IMR-90 (cell line): ENCODE results near the gene TSACC. TPM values are rescaled to one million over a fixed set of nuclear protein-coding genes. Genes with fewer than 3 reads are reported as not detected.

ENCODE experiments used
- ATAC-seq: fragments of 200-7000 bp; cut with Tn5 transposase; 2 replicates; pipeline ENCODE4 v1.9.1; 2020; ENCODE audit warnings: low read depth, mild to moderate bottlenecking, moderate library complexity
- BruUV-seq: library from RNA; stranded (reverse); fragments of 400-500 nt; replicated peaks from 2 replicates; lab custom pipeline; 2021; lab: Mats Ljungman, UMichigan
- CTCF ChIA-PET: fragments of 300-600 bp; formaldehyde crosslinking; extraction: SDS; loops from one replicate; lab custom pipeline; 2021; ENCODE audit warnings: antibody characterized with exemption; lab: Yijun Ruan, JAX
- POLR2A ChIA-PET: fragments of 300-600 bp; sonication (Branson Sonifier 250); formaldehyde crosslinking; loops from one replicate; lab custom pipeline; 2022; ENCODE audit warnings: antibody characterized with exemption; ENCODE audit not compliant: unreplicated experiment; lab: Charles Lee
- DNase-seq: peaks from one replicate; pipeline ENCODE4 v3.0.0; 2013
- H2AFZ ChIP-seq: replicated peaks from 2 replicates; pipeline ENCODE3; 2013; ENCODE audit warnings: low read length, mild to moderate bottlenecking; ENCODE audit not compliant: poor library complexity
- H2AK5ac ChIP-seq: 2 replicates; pipeline ENCODE4 v1.6.1; 2013; ENCODE audit warnings: low read depth, low read length, inconsistent platforms
- H2AK9ac ChIP-seq: replicated peaks from 2 replicates; pipeline ENCODE3; 2013; ENCODE audit warnings: mild to moderate bottlenecking, low read depth, low read length, moderate library complexity; ENCODE audit not compliant: poor library complexity
- H2BK120ac ChIP-seq: 2 replicates; pipeline ENCODE4 v1.6.1; 2013; ENCODE audit warnings: low read depth, low read length, inconsistent platforms
- H2BK15ac ChIP-seq: 3 replicates; pipeline ENCODE4 v1.6.1; 2013; ENCODE audit warnings: low read depth, low read length, inconsistent platforms
- H2BK20ac ChIP-seq: 2 replicates; pipeline ENCODE4 v1.6.1; 2013; ENCODE audit warnings: low read depth, mild to moderate bottlenecking, inconsistent platforms, low read length, moderate library complexity
- H2BK5ac ChIP-seq: 2 replicates; pipeline ENCODE4 v1.6.1; 2013; ENCODE audit warnings: mild to moderate bottlenecking, low read depth, low read length, inconsistent platforms; ENCODE audit not compliant: poor library complexity, severe bottlenecking
- H3K14ac ChIP-seq: replicated peaks from 2 replicates; pipeline ENCODE4 v1.6.1; 2013; ENCODE audit warnings: low read depth, low read length, inconsistent platforms
- H3K18ac ChIP-seq: 2 replicates; pipeline ENCODE4 v1.6.1; 2013; ENCODE audit warnings: low read depth, low read length, control low read depth
- H3K23ac ChIP-seq: 2 replicates; pipeline ENCODE4 v1.6.1; 2013; ENCODE audit warnings: low read depth, low read length, inconsistent platforms
- H3K27ac ChIP-seq: 2 replicates; pipeline ENCODE4 v1.5.1; 2013; ENCODE audit warnings: mild to moderate bottlenecking, control low read depth, low read length; ENCODE audit not compliant: insufficient read depth
- H3K27me3 ChIP-seq: 2 replicates; pipeline ENCODE4 v1.6.1; 2013; ENCODE audit warnings: low read length; ENCODE audit not compliant: control insufficient read depth, insufficient read depth
- H3K36me3 ChIP-seq: 2 replicates; pipeline ENCODE4 v1.6.1; 2013; ENCODE audit warnings: low read length, mixed read lengths; ENCODE audit not compliant: control insufficient read depth, insufficient read depth
- H3K4ac ChIP-seq: 2 replicates; pipeline ENCODE4 v1.6.1; 2013; ENCODE audit warnings: low read depth, low read length, inconsistent platforms
- H3K4me1 ChIP-seq: 2 replicates; pipeline ENCODE4 v1.6.1; 2013; ENCODE audit warnings: low read length, mixed read lengths; ENCODE audit not compliant: control insufficient read depth, insufficient read depth
- H3K4me2 ChIP-seq: 2 replicates; pipeline ENCODE4 v1.6.1; 2013; ENCODE audit warnings: low read depth, mild to moderate bottlenecking, control low read depth, low read length, moderate library complexity
- H3K4me3 ChIP-seq: 2 replicates; pipeline ENCODE4 v1.5.1; 2013; ENCODE audit warnings: low read depth, mild to moderate bottlenecking, control low read depth, low read length, moderate library complexity; ENCODE audit not compliant: insufficient read depth
- H3K56ac ChIP-seq: 2 replicates; pipeline ENCODE4 v1.6.1; 2013; ENCODE audit warnings: low read length, inconsistent platforms; ENCODE audit not compliant: insufficient read depth; ENCODE audit errors: extremely low read depth
- H3K79me1 ChIP-seq, 2 experiments: 2 replicates each; pipeline ENCODE4 v1.6.1; 2013; ENCODE audit warnings: low read length in 2 of 2, inconsistent platforms in 1 of 2, low read depth in 1 of 2
- H3K9ac ChIP-seq: 2 replicates; pipeline ENCODE4 v1.6.1; 2013; ENCODE audit warnings: low read depth, low read length, control low read depth
- H3K9me1 ChIP-seq: 2 replicates; pipeline ENCODE4 v1.6.1; 2013; ENCODE audit warnings: low read length, inconsistent platforms; ENCODE audit not compliant: insufficient read depth
- H3K9me3 ChIP-seq: 2 replicates; pipeline ENCODE4 v1.6.1; 2013; ENCODE audit warnings: low read length; ENCODE audit not compliant: control insufficient read depth, insufficient read depth
- H4K20me1 ChIP-seq: 2 replicates; pipeline ENCODE4 v1.6.1; 2013; ENCODE audit warnings: low read length, inconsistent platforms; ENCODE audit not compliant: insufficient read depth
- H4K5ac ChIP-seq: 2 replicates; pipeline ENCODE4 v1.6.1; 2013; ENCODE audit warnings: mild to moderate bottlenecking, low read depth, low read length, control low read depth
- H4K8ac ChIP-seq, 2 experiments: 2 replicates each; pipeline ENCODE4 v1.6.1; 2013; ENCODE audit warnings: low read depth in 2 of 2, low read length in 2 of 2, control low read depth in 1 of 2, inconsistent platforms in 1 of 2
- H4K91ac ChIP-seq: 2 replicates; pipeline ENCODE4 v1.6.1; 2013; ENCODE audit warnings: low read depth, low read length, inconsistent platforms; ENCODE audit not compliant: insufficient read depth
- CEBPB ChIP-seq: IDR thresholded peaks from 2 replicates; pipeline ENCODE4 v1.6.1; 2012; ENCODE audit warnings: low read depth, low read length, improper control_type of control experiment
- CHD1 ChIP-seq: IDR thresholded peaks from 2 replicates; pipeline ENCODE4 v1.6.1; 2012; ENCODE audit warnings: low read depth, low read length, improper control_type of control experiment
- FOS ChIP-seq: fragments of 150-350 bp; IDR thresholded peaks from 2 replicates; pipeline ENCODE4 v1.6.1; 2016; ENCODE audit warnings: low read depth, low read length
- POLR2A ChIP-seq: IDR thresholded peaks from 2 replicates; pipeline ENCODE4 v1.6.1; 2012; ENCODE audit warnings: mild to moderate bottlenecking, low read depth, low read length
- RAD21 ChIP-seq: IDR thresholded peaks from 2 replicates; pipeline ENCODE4 v1.6.1; 2012; ENCODE audit warnings: low read length, improper control_type of control experiment
- RCOR1 ChIP-seq: IDR thresholded peaks from 2 replicates; pipeline ENCODE4 v1.6.1; 2012; ENCODE audit warnings: mild to moderate bottlenecking, low read length, improper control_type of control experiment; ENCODE audit not compliant: insufficient replicate concordance
- SMC3 ChIP-seq: fragments of 150-350 bp; IDR thresholded peaks from 2 replicates; pipeline ENCODE4 v1.6.1; 2016; ENCODE audit warnings: low read depth, mild to moderate bottlenecking, antibody characterized with exemption, low read length, moderate library complexity
- WGBS, 2 experiments: methylation state at CpG; one replicate each; pipeline versions ENCODE4 v1.1.5 to v1.1.7; 2013; ENCODE audit warnings: missing lambda C conversion rate in 2 of 2; ENCODE audit not compliant: insufficient read length in 1 of 2; ENCODE audit errors: extremely low coverage in 2 of 2; 5-methylcytosine and 5-hydroxymethylcytosine counted together
- dilution Hi-C: fragments of 300-500 bp; cut with HindIII; formaldehyde crosslinking; loops from one replicate; pipeline ENCODE4 v1.14.3; 2018; ENCODE audit warnings: low sequenced_read_pairs; ENCODE audit not compliant: unreplicated experiment
- in situ Hi-C: fragments of 300-500 bp; cut with MboI; formaldehyde crosslinking; loops from 3 replicates; pipeline ENCODE4 v1.14.3; 2019; ENCODE audit warnings: low sequenced_read_pairs, inconsistent platforms, mixed read lengths
- intact Hi-C: fragments of 100-400 bp; cut with micrococcal nuclease; formaldehyde crosslinking; loops from 2 replicates; pipeline ENCODE4 v1.10.0; 2022
- polyA plus RNA-seq, 3 experiments: library from polyadenylated mRNA; depleted of rRNA; stranded (reverse); fragments of >200 nt; gene quantifications; 2 replicates each; pipeline ENCODE4 v1.2.3, GENCODE V29; 2012; ENCODE audit warnings: low replicate concordance in 1 of 3
- total RNA-seq: library from RNA; depleted of rRNA; stranded (reverse); fragments of >200 nt; gene quantifications from 2 replicates; pipeline ENCODE4 v1.2.3, GENCODE V29; 2012
- TF ChIP-seq, protein P1 (sequence below): conservative IDR thresholded peaks from 2 replicates; pipeline ENCODE4 v1.5.1; 2012; ENCODE audit warnings: mild to moderate bottlenecking, low read depth, low read length, improper control_type of control experiment
- TF ChIP-seq, protein P2 (sequence below): fragments of 150-350 bp; IDR thresholded peaks from 2 replicates; pipeline ENCODE4 v1.6.1; 2017; ENCODE audit warnings: mild to moderate bottlenecking, antibody characterized with exemption, low read length, low read depth
- TF ChIP-seq, protein P3 (sequence below): fragments of 150-350 bp; IDR thresholded peaks from 2 replicates; pipeline ENCODE4 v1.6.1; 2016; ENCODE audit warnings: low read depth, mild to moderate bottlenecking, low read length, moderate library complexity, borderline replicate concordance

TSACC gene
- total and polyA plus RNA-seq, 2 of the 4 experiments (the other 2 are of a cell fraction), result 0.75 TPM; not detected in 1

DNA sequence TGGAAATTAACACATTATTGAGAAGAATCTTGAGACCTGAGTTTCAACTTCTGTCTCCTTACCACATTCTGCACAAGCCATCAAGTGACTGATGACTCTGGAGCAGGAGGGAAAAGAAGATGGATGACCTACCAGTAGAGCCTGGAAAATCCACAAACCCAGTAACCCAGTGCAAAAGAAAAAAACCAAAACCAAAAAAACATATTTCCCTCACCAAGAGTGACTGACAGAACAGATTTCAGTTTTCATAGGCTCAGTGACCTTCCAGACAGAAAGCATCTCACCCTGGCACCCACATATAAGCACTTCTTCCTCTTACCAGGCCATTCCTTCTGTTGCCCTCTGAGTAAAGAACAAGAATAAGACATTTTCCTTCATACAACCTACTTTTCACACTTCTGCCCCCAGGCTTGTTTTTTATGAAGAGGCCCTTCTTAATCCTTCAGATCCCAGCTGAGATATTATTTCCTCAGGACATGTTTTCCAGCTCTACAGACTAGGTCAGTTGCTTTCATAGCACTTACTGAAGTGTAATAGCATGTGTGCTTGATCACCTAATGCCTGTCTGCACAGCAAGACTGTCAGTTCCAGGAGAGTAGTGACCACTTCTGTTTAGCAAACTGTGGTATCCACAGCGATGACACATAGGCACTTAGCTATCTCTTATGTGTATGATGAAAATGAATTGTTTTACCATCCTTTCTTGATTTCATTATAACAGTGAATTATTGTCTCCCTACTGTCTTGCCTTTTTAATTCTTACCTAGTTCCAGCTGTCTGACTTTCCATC is 4.0 kb downstream of the TSACC start:
- Histone ChIP-seq H3K4me2 (no peak overlapping the region), H3K14ac (no peak overlapping the region), H3K27me3 (peaks cover 22% of the 10 kb centered on the region), H3K9ac (no peak overlapping the region), H3K9me3 (no peaks in the 10 kb centered on the region), H2AK9ac (no peak overlapping the region), H3K79me1 (peaks cover 0 to 7% of the 10 kb centered on the region in 2 experiments; a peak in 1 of 4 replicates), H3K4ac (no peak overlapping the region), H2BK5ac (no peak overlapping the region), H3K27ac (no peak overlapping the region), H2AFZ (no peak overlapping the region), H4K91ac (no peak overlapping the region), H3K18ac (no peak overlapping the region), H3K4me1 (peaks cover 2% of the 10 kb centered on the region; the same call in 1 of the 2 replicates), H3K4me3 (no peak overlapping the region), H4K5ac (no peak overlapping the region), H2BK20ac (no peak overlapping the region), H2BK15ac (no peak overlapping the region), H2AK5ac (no peak overlapping the region), H4K20me1 (no peaks in the 10 kb centered on the region), H2BK120ac (no peak overlapping the region), H3K56ac (no peak overlapping the region), H3K9me1 (0 out of 2 replicates have a peak, but pooled peaks cover 3% of the 10 kb centered on the region), H4K8ac (no peak overlapping the region), H3K23ac (no peak overlapping the region), H3K36me3 (no peaks in the 10 kb centered on the region)
- TF ChIP-seq CHD1 (no peak), RAD21 (no peak), FOS (no peak), SMC3 (no peak), POLR2A (no peak), CEBPB (no peak), RCOR1 (no peak)
- TF ChIP-seq, protein P1, sequence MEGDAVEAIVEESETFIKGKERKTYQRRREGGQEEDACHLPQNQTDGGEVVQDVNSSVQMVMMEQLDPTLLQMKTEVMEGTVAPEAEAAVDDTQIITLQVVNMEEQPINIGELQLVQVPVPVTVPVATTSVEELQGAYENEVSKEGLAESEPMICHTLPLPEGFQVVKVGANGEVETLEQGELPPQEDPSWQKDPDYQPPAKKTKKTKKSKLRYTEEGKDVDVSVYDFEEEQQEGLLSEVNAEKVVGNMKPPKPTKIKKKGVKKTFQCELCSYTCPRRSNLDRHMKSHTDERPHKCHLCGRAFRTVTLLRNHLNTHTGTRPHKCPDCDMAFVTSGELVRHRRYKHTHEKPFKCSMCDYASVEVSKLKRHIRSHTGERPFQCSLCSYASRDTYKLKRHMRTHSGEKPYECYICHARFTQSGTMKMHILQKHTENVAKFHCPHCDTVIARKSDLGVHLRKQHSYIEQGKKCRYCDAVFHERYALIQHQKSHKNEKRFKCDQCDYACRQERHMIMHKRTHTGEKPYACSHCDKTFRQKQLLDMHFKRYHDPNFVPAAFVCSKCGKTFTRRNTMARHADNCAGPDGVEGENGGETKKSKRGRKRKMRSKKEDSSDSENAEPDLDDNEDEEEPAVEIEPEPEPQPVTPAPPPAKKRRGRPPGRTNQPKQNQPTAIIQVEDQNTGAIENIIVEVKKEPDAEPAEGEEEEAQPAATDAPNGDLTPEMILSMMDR, result no peak
- TF ChIP-seq, protein P2, sequence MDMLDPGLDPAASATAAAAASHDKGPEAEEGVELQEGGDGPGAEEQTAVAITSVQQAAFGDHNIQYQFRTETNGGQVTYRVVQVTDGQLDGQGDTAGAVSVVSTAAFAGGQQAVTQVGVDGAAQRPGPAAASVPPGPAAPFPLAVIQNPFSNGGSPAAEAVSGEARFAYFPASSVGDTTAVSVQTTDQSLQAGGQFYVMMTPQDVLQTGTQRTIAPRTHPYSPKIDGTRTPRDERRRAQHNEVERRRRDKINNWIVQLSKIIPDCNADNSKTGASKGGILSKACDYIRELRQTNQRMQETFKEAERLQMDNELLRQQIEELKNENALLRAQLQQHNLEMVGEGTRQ, result no peak
- TF ChIP-seq, protein P3, sequence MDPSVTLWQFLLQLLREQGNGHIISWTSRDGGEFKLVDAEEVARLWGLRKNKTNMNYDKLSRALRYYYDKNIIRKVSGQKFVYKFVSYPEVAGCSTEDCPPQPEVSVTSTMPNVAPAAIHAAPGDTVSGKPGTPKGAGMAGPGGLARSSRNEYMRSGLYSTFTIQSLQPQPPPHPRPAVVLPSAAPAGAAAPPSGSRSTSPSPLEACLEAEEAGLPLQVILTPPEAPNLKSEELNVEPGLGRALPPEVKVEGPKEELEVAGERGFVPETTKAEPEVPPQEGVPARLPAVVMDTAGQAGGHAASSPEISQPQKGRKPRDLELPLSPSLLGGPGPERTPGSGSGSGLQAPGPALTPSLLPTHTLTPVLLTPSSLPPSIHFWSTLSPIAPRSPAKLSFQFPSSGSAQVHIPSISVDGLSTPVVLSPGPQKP, result no peak
- intact Hi-C loops (no loop called here), in situ Hi-C loops (no loop called here), dilution Hi-C loops (no loop called here)
- ChIA-PET POLR2A (no interaction called here), CTCF (no interaction called here)
- DNase-seq (peak; percentile 57), ATAC-seq (no peak)
- no TSS peak for BruUV-seq
- WGBS, 2 experiments, result no CpG with 5 or more reads among the region's 1 CpG
